ENCODE data around the gene ZNF737.
"Not testable (repeated sequence)": the region's sequence is repeated elsewhere in the genome, so short reads cannot be mapped to it uniquely, and the experiment has no call there.

Gene ZNF737

GRCh38 chr19:20565321-20566018, at the start of gene ZNF737:
Gene ZNF737, minus strand, starts transcription at chr19:20565781. Its CDS starts 141 bp downstream, at chr19:20565640.
- DNase-seq (ENCODE audit: low spot score in 2 of 2) (peak; percentile 86 to 94), ATAC-seq (replicated peaks; ENCODE audit: extremely low read depth, poor library complexity, severe bottlenecking) (peak; percentile 93)
- peak within 1 kb of the TSS; percentile 100 for H3K27ac Mint-ChIP-seq (ENCODE audit: low read depth)
- peaks cover 30% of the 10 kb centered on the region for H3K36me3 Mint-ChIP-seq (ENCODE audit: insufficient read depth)
- peak within 1 kb of the TSS; percentile 100 for H3K4me3 Mint-ChIP-seq
- H3K9me3 Mint-ChIP-seq: peaks cover 27% of the 10 kb centered on the region
- peaks cover 34% of the 10 kb centered on the region for H3K4me1 Mint-ChIP-seq
- no peaks in the 10 kb centered on the region for H3K27me3 Mint-ChIP-seq

GRCh38 chr19:20614971-20615370, 49.4 kb upstream of the ZNF737 start:
- not testable (repeated sequence) for H3K27ac Mint-ChIP-seq (ENCODE audit: low read depth); ATAC-seq (replicated peaks; ENCODE audit: extremely low read depth, poor library complexity, severe bottlenecking); H3K4me3 Mint-ChIP-seq; H3K36me3 Mint-ChIP-seq (ENCODE audit: insufficient read depth); H3K4me1 Mint-ChIP-seq; DNase-seq (ENCODE audit: low spot score in 2 of 2); H3K27me3 Mint-ChIP-seq
- H3K9me3 Mint-ChIP-seq: peaks cover 24% of the 10 kb centered on the region

GRCh38 chr19:20612711-20613316, 47.2 kb upstream of the ZNF737 start:
- Mint-ChIP-seq H3K27me3 (no peaks in the 10 kb centered on the region), H3K9me3 (peaks cover 33% of the 10 kb centered on the region), H3K36me3 (ENCODE audit: insufficient read depth) (peaks cover 1% of the 10 kb centered on the region), H3K4me1 (no peaks in the 10 kb centered on the region), H3K27ac (ENCODE audit: low read depth) (no peak overlapping the region), H3K4me3 (no peak overlapping the region)
- ATAC-seq (replicated peaks; ENCODE audit: extremely low read depth, poor library complexity, severe bottlenecking): no peak
- DNase-seq (ENCODE audit: low spot score in 2 of 2): no peak

- H3K4me3 Mint-ChIP-seq: no peak overlapping the region
- H3K36me3 Mint-ChIP-seq (ENCODE audit: insufficient read depth): peaks cover 1% of the 10 kb centered on the region
- no peak for ATAC-seq (replicated peaks; ENCODE audit: extremely low read depth, poor library complexity, severe bottlenecking)
Measured at GRCh38 chr19:20611866-20612265, 46.3 kb upstream of the ZNF737 start.

GRCh38 chr19:20607943-20608342, 42.4 kb upstream of the ZNF737 start:
- no peaks in the 10 kb centered on the region for H3K27me3 Mint-ChIP-seq
- no peak for DNase-seq (ENCODE audit: low spot score in 2 of 2)
- H3K27ac Mint-ChIP-seq (ENCODE audit: low read depth): no peak overlapping the region
- ATAC-seq (replicated peaks; ENCODE audit: extremely low read depth, poor library complexity, severe bottlenecking): no peak
- H3K4me1 Mint-ChIP-seq: no peaks in the 10 kb centered on the region
- no peaks in the 10 kb centered on the region for H3K36me3 Mint-ChIP-seq (ENCODE audit: insufficient read depth)
- H3K9me3 Mint-ChIP-seq: peaks cover 16% of the 10 kb centered on the region
- H3K4me3 Mint-ChIP-seq: no peak overlapping the region

More at GRCh38 chr19:20611866-20612265, 46.3 kb upstream of the ZNF737 start:
- peaks cover 33% of the 10 kb centered on the region for H3K9me3 Mint-ChIP-seq
- H3K4me1 Mint-ChIP-seq: no peaks in the 10 kb centered on the region
- no peaks in the 10 kb centered on the region for H3K27me3 Mint-ChIP-seq
- DNase-seq (ENCODE audit: low spot score in 2 of 2): no peak
- H3K27ac Mint-ChIP-seq (ENCODE audit: low read depth): no peak overlapping the region

GRCh38 chr19:20558571-20558970, 7.0 kb downstream of the ZNF737 start:
- H3K4me1 Mint-ChIP-seq: peaks cover 19% of the 10 kb centered on the region
- no peaks in the 10 kb centered on the region for H3K27me3 Mint-ChIP-seq
- ATAC-seq (replicated peaks; ENCODE audit: extremely low read depth, poor library complexity, severe bottlenecking) (no peak), DNase-seq (ENCODE audit: low spot score in 2 of 2) (no peak)
- H3K36me3 Mint-ChIP-seq (ENCODE audit: insufficient read depth): peaks cover 30% of the 10 kb centered on the region
- H3K9me3 Mint-ChIP-seq: peaks cover 21% of the 10 kb centered on the region
- no peak overlapping the region for H3K4me3 Mint-ChIP-seq
- H3K27ac Mint-ChIP-seq (ENCODE audit: low read depth): no peak overlapping the region

- Mint-ChIP-seq H3K36me3 (ENCODE audit: insufficient read depth) (peaks cover 30% of the 10 kb centered on the region), H3K27me3 (no peaks in the 10 kb centered on the region), H3K9me3 (peaks cover 21% of the 10 kb centered on the region), H3K4me3 (no peak overlapping the region), H3K27ac (ENCODE audit: low read depth) (no peak overlapping the region), H3K4me1 (peaks cover 19% of the 10 kb centered on the region)
- ATAC-seq (replicated peaks; ENCODE audit: extremely low read depth, poor library complexity, severe bottlenecking) (no peak), DNase-seq (ENCODE audit: low spot score in 2 of 2) (no peak)
Measured at GRCh38 chr19:20558011-20558410, 7.6 kb downstream of the ZNF737 start.

- not testable (repeated sequence) for H3K4me3 Mint-ChIP-seq; ATAC-seq (replicated peaks; ENCODE audit: extremely low read depth, poor library complexity, severe bottlenecking); H3K27ac Mint-ChIP-seq (ENCODE audit: low read depth); DNase-seq (ENCODE audit: low spot score in 2 of 2); H3K27me3 Mint-ChIP-seq; H3K4me1 Mint-ChIP-seq
- Mint-ChIP-seq H3K36me3 (ENCODE audit: insufficient read depth) (peaks cover 40% of the 10 kb centered on the region), H3K9me3 (peaks cover 12% of the 10 kb centered on the region)
Measured at GRCh38 chr19:20544667-20545333, 20.8 kb downstream of the ZNF737 start.

- not testable (repeated sequence) for H3K27me3 Mint-ChIP-seq; H3K4me3 Mint-ChIP-seq; H3K27ac Mint-ChIP-seq (ENCODE audit: low read depth); ATAC-seq (replicated peaks; ENCODE audit: extremely low read depth, poor library complexity, severe bottlenecking); H3K9me3 Mint-ChIP-seq; H3K4me1 Mint-ChIP-seq; DNase-seq (ENCODE audit: low spot score in 2 of 2); H3K36me3 Mint-ChIP-seq (ENCODE audit: insufficient read depth)
Measured at GRCh38 chr19:20530303-20530702, 35.3 kb downstream of the ZNF737 start.

- Mint-ChIP-seq H3K9me3 (peaks cover 5% of the 10 kb centered on the region), H3K4me1 (no peaks in the 10 kb centered on the region)
Measured at GRCh38 chr19:20513189-20513904, 52.2 kb downstream of the ZNF737 start.

GRCh38 chr19:20503476-20503875, 62.1 kb downstream of the ZNF737 start:
- H3K4me1 Mint-ChIP-seq: no peaks in the 10 kb centered on the region
- ATAC-seq (replicated peaks; ENCODE audit: extremely low read depth, poor library complexity, severe bottlenecking): no peak
- H3K9me3 Mint-ChIP-seq: peaks cover 11% of the 10 kb centered on the region
- no peak overlapping the region for H3K4me3 Mint-ChIP-seq
- no peaks in the 10 kb centered on the region for H3K36me3 Mint-ChIP-seq (ENCODE audit: insufficient read depth)
- no peak overlapping the region for H3K27ac Mint-ChIP-seq (ENCODE audit: low read depth)
- DNase-seq (ENCODE audit: low spot score in 2 of 2): no peak
- H3K27me3 Mint-ChIP-seq: no peaks in the 10 kb centered on the region

More at GRCh38 chr19:20513189-20513904, 52.2 kb downstream of the ZNF737 start:
- ATAC-seq (replicated peaks; ENCODE audit: extremely low read depth, poor library complexity, severe bottlenecking) (no peak), DNase-seq (ENCODE audit: low spot score in 2 of 2) (no peak)
- Mint-ChIP-seq H3K36me3 (ENCODE audit: insufficient read depth) (peaks cover 2% of the 10 kb centered on the region), H3K27me3 (no peaks in the 10 kb centered on the region), H3K4me3 (no peak overlapping the region), H3K27ac (ENCODE audit: low read depth) (no peak overlapping the region)

Data from central memory CD8-positive, alpha-beta T cell (primary cell).